ENCODE results near the gene NTPCR.

DNA sequence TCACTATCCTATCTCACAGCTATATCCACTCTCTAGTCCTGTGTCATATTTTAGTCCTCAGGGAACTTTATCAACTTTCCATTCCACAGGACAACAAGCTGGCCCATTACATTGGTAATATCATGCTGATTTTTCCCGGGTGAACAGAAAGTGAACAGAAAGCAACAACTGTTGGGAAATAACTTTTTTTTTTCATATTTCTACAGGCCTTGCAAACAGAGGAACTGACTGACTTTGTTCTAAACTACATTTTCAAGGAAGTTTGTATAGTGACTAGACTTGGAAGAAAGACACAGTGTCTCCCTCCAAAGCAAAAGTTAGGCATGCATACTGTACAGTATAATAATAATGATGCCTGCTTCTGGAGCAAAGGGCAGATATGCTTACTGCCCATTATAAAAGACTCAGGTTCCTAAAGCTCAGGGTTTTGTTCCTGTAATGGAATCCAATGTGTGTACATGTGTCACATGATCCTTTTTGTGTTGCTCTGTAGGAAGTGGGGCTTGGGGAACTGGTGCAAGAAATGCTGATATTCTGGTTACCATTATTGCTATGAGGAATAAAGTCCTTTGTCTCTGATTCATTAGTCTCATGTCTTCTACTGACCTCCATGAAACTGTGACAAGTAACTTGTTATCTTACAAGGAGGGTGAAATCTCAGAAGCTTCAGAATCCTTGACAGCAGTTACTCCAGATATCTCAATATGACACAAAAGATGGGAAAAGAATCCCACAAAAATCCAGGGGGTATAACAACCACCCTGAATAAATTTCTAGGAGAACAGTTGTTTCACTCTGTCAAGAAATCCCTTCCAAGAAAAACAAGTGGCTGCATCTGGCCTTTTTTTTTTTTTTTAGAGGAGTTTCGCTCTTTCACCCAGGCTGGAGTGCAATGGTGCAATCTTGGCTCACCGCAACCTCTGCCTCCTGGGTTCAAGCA is 17.7 kb upstream of the NTPCR start:
- TF ChIP-seq, protein P1, sequence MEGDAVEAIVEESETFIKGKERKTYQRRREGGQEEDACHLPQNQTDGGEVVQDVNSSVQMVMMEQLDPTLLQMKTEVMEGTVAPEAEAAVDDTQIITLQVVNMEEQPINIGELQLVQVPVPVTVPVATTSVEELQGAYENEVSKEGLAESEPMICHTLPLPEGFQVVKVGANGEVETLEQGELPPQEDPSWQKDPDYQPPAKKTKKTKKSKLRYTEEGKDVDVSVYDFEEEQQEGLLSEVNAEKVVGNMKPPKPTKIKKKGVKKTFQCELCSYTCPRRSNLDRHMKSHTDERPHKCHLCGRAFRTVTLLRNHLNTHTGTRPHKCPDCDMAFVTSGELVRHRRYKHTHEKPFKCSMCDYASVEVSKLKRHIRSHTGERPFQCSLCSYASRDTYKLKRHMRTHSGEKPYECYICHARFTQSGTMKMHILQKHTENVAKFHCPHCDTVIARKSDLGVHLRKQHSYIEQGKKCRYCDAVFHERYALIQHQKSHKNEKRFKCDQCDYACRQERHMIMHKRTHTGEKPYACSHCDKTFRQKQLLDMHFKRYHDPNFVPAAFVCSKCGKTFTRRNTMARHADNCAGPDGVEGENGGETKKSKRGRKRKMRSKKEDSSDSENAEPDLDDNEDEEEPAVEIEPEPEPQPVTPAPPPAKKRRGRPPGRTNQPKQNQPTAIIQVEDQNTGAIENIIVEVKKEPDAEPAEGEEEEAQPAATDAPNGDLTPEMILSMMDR (IDR thresholded peaks at IDR 0.05) = no peak
- TF ChIP-seq EP300 (IDR thresholded peaks at IDR 0.05; ENCODE audit: low read depth) (no peak), POLR2A (IDR thresholded peaks at IDR 0.05) (no peak), POLR2AphosphoS5 (IDR thresholded peaks at IDR 0.05) (no peak)

All from transverse colon (tissue), 4 donors.